ENCODE data around the gene FRMD4B.
"Not testable (repeated sequence)": the region's sequence is repeated elsewhere in the genome, so short reads cannot be mapped to it uniquely, and the experiment has no call there.

The FRMD4B gene

DNA sequence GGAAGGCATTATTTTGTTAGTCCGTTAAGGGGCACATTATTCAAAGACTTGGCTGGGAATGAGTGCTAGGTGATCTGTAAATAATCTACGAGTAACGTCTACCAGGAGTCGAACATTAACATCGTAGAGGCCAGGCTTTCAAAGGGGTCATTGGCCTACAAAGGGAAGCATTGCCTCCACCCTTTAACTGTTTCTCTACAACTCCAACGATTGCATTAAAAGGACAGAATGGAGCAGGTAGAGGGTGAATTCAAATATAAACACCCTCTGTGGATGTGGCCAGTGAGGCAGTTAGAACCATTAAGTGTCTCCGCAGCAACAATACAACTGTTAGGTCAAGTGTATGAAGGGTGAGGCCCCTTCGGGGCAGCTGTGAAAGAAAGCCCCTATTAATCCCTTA, 137.5 kb downstream of the FRMD4B start:
- no peak overlapping the region for H3K9ac ChIP-seq

DNA sequence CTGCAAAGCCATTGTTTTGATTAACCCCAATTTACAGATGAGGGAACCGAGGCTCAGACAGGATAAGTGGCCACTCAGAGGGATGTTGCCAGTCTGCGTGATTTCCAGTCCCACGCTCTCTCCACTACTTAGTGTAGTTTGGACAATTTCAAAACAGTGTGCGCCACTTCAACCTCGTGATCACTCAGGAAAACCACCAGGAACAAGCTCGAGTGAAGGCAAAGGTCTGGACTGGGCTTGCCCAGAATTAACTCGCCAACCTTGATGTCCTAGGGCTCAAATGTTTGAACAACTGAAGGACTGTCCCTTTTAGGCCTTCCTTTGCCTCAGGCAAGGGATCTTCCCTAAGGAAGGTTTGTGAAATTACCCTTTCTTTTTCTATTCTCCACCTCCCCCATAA, 139.3 kb downstream of the FRMD4B start:
- no peak overlapping the region for H3K4me3 ChIP-seq
- H3K4me1 ChIP-seq = no peaks in the 10 kb centered on the region
- H3K9ac ChIP-seq = no peak overlapping the region
- peaks cover 0 to 96% (median 0%) of the 10 kb centered on the region in 11 experiments; a peak in 8 of 22 replicates for H4K20me1 ChIP-seq
- H3K4me2 ChIP-seq = no peak overlapping the region
- no peaks in the 10 kb centered on the region for H3K9me3 ChIP-seq (replicated peaks in 1 of 11)
- no peak for TF ChIP-seq Cebpa-rat (IDR thresholded peaks at IDR 0.05)
- H3K27ac ChIP-seq = no peak overlapping the region
- H3K27me3 ChIP-seq = no peaks in the 10 kb centered on the region
- H3K36me3 ChIP-seq = peaks cover 83 to 100% (median 96%) of the 10 kb centered on the region in 11 experiments

More for the DNA sequence above, 137.5 kb downstream of the FRMD4B start:
- H3K27me3 ChIP-seq = no peaks in the 10 kb centered on the region
- peaks cover 0 to 96% (median 11%) of the 10 kb centered on the region in 11 experiments; a peak in 13 of 22 replicates for H4K20me1 ChIP-seq
- no peak overlapping the region for H3K27ac ChIP-seq
- H3K36me3 ChIP-seq = peaks cover 73 to 100% (median 96%) of the 10 kb centered on the region in 11 experiments
- H3K9me3 ChIP-seq (replicated peaks in 1 of 11) = no peaks in the 10 kb centered on the region
- no peak overlapping the region for H3K4me2 ChIP-seq
- no peaks in the 10 kb centered on the region for H3K4me1 ChIP-seq
- TF ChIP-seq Cebpa-rat (IDR thresholded peaks at IDR 0.05) = no peak
- no peak overlapping the region for H3K4me3 ChIP-seq

DNA sequence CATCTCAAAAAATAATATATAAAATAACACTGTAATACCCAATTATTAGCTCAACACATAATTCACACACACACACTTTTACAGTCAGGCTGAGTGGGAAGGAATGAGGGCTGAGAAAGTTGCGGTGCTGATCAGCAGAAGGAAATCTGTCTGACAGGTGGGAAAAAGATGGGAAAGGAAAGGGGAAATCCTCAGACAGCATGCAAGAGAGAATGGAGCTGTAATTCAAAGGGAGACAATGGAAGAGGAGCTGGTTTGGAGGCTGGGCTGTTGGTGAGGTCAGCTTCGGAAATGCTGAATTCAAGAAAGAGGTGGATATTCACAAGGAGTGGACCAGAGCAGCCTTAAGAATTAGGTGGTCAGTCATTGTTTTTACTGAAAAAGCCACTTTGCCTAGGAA, 141.8 kb downstream of the FRMD4B start:
- Histone ChIP-seq H3K4me1 (no peaks in the 10 kb centered on the region), H3K9me3 (replicated peaks in 1 of 11) (no peaks in the 10 kb centered on the region)

GRCh38 chr3:69241769-69242168, 144.1 kb downstream of the FRMD4B start:
- H3K36me3 ChIP-seq = peaks cover 94 to 100% (median 97%) of the 10 kb centered on the region in 11 experiments
- no peaks in the 10 kb centered on the region for H3K4me1 ChIP-seq
- no peak for TF ChIP-seq Cebpa-rat (IDR thresholded peaks at IDR 0.05)
- peaks cover 0 to 96% (median 14%) of the 10 kb centered on the region in 11 experiments; a peak in 12 of 22 replicates for H4K20me1 ChIP-seq
- H3K4me3 ChIP-seq = no peak overlapping the region
- no peak overlapping the region for H3K27ac ChIP-seq
- no peak overlapping the region for H3K9ac ChIP-seq
- H3K9me3 ChIP-seq (replicated peaks in 1 of 11) = no peaks in the 10 kb centered on the region
- no peak overlapping the region for H3K4me2 ChIP-seq
- no peaks in the 10 kb centered on the region for H3K27me3 ChIP-seq

More for the DNA sequence above, 141.8 kb downstream of the FRMD4B start:
- no peak overlapping the region for H3K4me2 ChIP-seq
- no peaks in the 10 kb centered on the region for H3K27me3 ChIP-seq
- H3K27ac ChIP-seq = no peak overlapping the region
- no peak for TF ChIP-seq Cebpa-rat (IDR thresholded peaks at IDR 0.05)
- H4K20me1 ChIP-seq = peaks cover 0 to 95% (median 0%) of the 10 kb centered on the region in 11 experiments; a peak in 6 of 22 replicates
- peaks cover 94 to 100% (median 97%) of the 10 kb centered on the region in 11 experiments for H3K36me3 ChIP-seq
- H3K4me3 ChIP-seq = no peak overlapping the region
- H3K9ac ChIP-seq = no peak overlapping the region

- no peak for TF ChIP-seq Cebpa-rat (IDR thresholded peaks at IDR 0.05)
- Histone ChIP-seq H3K27ac (no peak overlapping the region), H3K4me3 (no peak overlapping the region), H3K27me3 (no peaks in the 10 kb centered on the region), H4K20me1 (peaks cover 0 to 96% (median 17%) of the 10 kb centered on the region in 11 experiments; a peak in 12 of 22 replicates), H3K4me2 (no peak overlapping the region), H3K36me3 (peaks cover 90 to 100% (median 97%) of the 10 kb centered on the region in 11 experiments), H3K4me1 (no peaks in the 10 kb centered on the region), H3K9me3 (replicated peaks in 1 of 11) (no peaks in the 10 kb centered on the region), H3K9ac (no peak overlapping the region)
These were observed 145.0 kb downstream of the FRMD4B start for GRCh38 chr3:69240651-69241568.

DNA sequence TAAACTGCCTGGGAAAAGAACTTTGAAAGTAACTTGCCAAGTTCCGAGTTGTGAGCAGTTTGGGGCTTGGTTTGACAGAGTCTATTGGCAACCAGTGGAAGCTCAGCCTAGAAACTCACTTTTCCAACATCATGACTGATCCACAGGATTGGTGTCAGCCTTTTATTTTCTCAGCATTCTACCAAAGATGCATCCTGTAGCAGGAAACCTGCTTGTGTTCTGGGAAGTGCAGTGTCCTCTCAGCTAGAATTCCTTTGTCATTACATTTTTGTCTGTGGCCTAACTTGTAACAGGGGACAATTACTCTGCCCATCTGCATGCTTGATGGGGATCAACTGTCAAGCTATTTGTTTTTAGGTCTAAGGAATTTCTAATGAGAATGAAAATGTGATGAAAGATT, 146.8 kb downstream of the FRMD4B start:
- Histone ChIP-seq H3K4me1 (no peaks in the 10 kb centered on the region), H4K20me1 (peaks cover 0 to 99% (median 24%) of the 10 kb centered on the region in 11 experiments; a peak in 15 of 22 replicates), H3K27me3 (no peaks in the 10 kb centered on the region), H3K27ac (no peak overlapping the region), H3K4me3 (no peak overlapping the region), H3K9ac (no peak overlapping the region), H3K4me2 (no peak overlapping the region), H3K9me3 (replicated peaks in 1 of 11) (no peaks in the 10 kb centered on the region), H3K36me3 (peaks cover 85 to 100% (median 98%) of the 10 kb centered on the region in 11 experiments)
- no peak for TF ChIP-seq Cebpa-rat (IDR thresholded peaks at IDR 0.05)

DNA sequence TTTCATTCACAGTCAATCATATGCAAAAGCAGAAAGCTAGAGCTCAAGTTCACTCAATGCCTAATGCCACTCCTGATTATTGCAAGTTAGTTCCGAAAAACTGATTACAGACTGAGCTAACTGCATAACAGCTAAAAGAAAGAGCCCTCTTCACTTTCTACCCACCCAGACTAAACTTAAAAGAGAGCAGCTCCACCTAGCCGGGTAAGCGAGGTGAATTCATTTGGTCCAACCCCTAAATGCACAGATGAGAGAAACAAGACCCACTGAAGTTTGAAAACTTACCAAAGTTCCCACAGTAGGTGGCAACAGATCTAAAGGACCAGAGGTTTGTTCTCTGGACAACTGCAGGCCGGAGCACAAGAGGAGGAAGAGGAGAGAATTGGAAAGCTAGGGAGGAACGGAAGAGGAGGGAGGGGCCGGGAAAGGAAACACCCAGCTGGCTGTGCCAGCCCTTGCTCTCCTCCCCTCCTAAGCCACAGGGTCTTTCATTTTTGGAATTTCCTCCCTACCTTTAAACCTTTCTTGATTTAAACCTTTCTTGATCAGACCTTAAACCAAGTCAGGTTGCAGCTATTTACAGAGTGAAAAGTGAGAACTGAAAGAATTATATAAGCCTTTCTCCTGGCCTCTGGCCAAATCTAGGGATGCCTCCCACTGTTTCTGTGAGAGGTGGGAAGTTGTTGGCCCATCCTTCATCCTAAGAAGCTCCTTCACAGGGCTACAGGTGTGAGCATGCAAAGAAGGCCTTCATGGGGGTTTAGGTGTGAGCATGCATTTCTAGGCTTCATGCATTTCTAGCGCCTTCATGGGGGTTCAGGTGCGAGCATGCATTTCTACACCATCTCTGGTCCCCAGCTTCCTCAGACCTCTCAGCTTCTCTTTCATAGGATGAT, 148.8 kb downstream of the FRMD4B start:
- Histone ChIP-seq H3K4me3 (no peak overlapping the region), H3K4me1 (no peaks in the 10 kb centered on the region), H4K20me1 (peaks cover 0 to 99% (median 24%) of the 10 kb centered on the region in 11 experiments; a peak in 16 of 22 replicates), H3K9ac (no peak overlapping the region), H3K4me2 (no peak overlapping the region), H3K9me3 (replicated peaks in 1 of 11) (no peaks in the 10 kb centered on the region), H3K36me3 (peaks cover 86 to 100% (median 98%) of the 10 kb centered on the region in 11 experiments), H3K27ac (no peak overlapping the region), H3K27me3 (no peaks in the 10 kb centered on the region)
- no peak for TF ChIP-seq Cebpa-rat (IDR thresholded peaks at IDR 0.05)

- H3K27ac ChIP-seq = no peak overlapping the region
- no peak overlapping the region for H3K4me2 ChIP-seq
- no peak for TF ChIP-seq Cebpa-rat (IDR thresholded peaks at IDR 0.05)
- H3K27me3 ChIP-seq = no peaks in the 10 kb centered on the region
- no peak overlapping the region for H3K9ac ChIP-seq
- H3K4me3 ChIP-seq = no peak overlapping the region
- H3K9me3 ChIP-seq (replicated peaks in 1 of 11) = no peaks in the 10 kb centered on the region
- H3K4me1 ChIP-seq = no peaks in the 10 kb centered on the region
- peaks cover 0 to 99% (median 29%) of the 10 kb centered on the region in 11 experiments; a peak in 16 of 22 replicates for H4K20me1 ChIP-seq
- peaks cover 86 to 100% (median 98%) of the 10 kb centered on the region in 11 experiments for H3K36me3 ChIP-seq
These were observed 150.0 kb downstream of the FRMD4B start for GRCh38 chr3:69235882-69236281.

GRCh38 chr3:69235227-69235626, 150.7 kb downstream of the FRMD4B start:
- H3K27ac ChIP-seq; H3K4me2 ChIP-seq; H3K9me3 ChIP-seq (replicated peaks in 1 of 11); H3K4me1 ChIP-seq; H3K27me3 ChIP-seq; H3K9ac ChIP-seq; H3K4me3 ChIP-seq: not testable (repeated sequence)
- Histone ChIP-seq H4K20me1 (peaks cover 0 to 99% (median 29%) of the 10 kb centered on the region in 11 experiments; a peak in 16 of 22 replicates), H3K36me3 (peaks cover 87 to 100% (median 98%) of the 10 kb centered on the region in 11 experiments)

All from BLaER1 treated with 17β-estradiol and CSF1 and Interleukin-3, amounts not matched to agents 10 nM and 100 nM (cell line).